CD8-positive, alpha-beta memory T cell (primary cell): ENCODE results near the gene KCNIP3. TPM values are rescaled to one million over a fixed set of nuclear protein-coding genes. Genes with fewer than 3 reads are reported as not detected.

Experiments used
- CTCF ChIA-PET: fragments of 350-600 bp; sonication (Branson Sonifier 250); formaldehyde crosslinking; loops from one replicate; lab custom pipeline; 2021; ENCODE audit warnings: antibody characterized with exemption; lab: Charles Lee
- POLR2A ChIA-PET: fragments of 350-600 bp; sonication (Branson Sonifier 250); formaldehyde crosslinking; loops from one replicate; lab custom pipeline; 2021; ENCODE audit warnings: antibody characterized with exemption; lab: Charles Lee
- DNase-seq, 5 donors: peaks; one replicate each; pipeline versions ENCODE4 v3.0.0 to v3.0.0-alpha.2; 2020 to 2022; ENCODE audit warnings: mixed read lengths in 1 of 5
- H3K27ac ChIP-seq: one replicate; pipeline ENCODE4 v1.7.0; 2013; ENCODE audit warnings: low read depth, mild to moderate bottlenecking, low read length, moderate library complexity
- H3K27me3 ChIP-seq: 2 replicates; pipeline ENCODE4 v1.7.0; 2013; ENCODE audit warnings: low read length, mild to moderate bottlenecking; ENCODE audit not compliant: insufficient read depth, poor library complexity, severe bottlenecking
- H3K36me3 ChIP-seq: 2 replicates; pipeline ENCODE4 v1.7.0; 2013; ENCODE audit warnings: mild to moderate bottlenecking, low read length, moderate library complexity; ENCODE audit not compliant: insufficient read depth
- H3K4me1 ChIP-seq: 2 replicates; pipeline ENCODE4 v1.7.0; 2013; ENCODE audit warnings: mild to moderate bottlenecking, low read length, moderate library complexity; ENCODE audit not compliant: insufficient read depth
- H3K4me3 ChIP-seq: 2 replicates; pipeline ENCODE4 v1.7.0; 2013; ENCODE audit warnings: mild to moderate bottlenecking, low read length
- H3K9me3 ChIP-seq: 2 replicates; pipeline ENCODE4 v1.7.0; 2013; ENCODE audit warnings: mild to moderate bottlenecking, low read length
- H3K27ac Mint-ChIP-seq, 8 donors: one replicate each; pipeline ENCODE4 v1.8.0; 2020 to 2021; ENCODE audit warnings: mixed read lengths in 8 of 8, mild to moderate bottlenecking in 6 of 8, inconsistent platforms in 3 of 8, moderate library complexity in 3 of 8
- H3K27me3 Mint-ChIP-seq, 2 donors: one replicate each; pipeline ENCODE4 v1.8.0; 2020 to 2021; ENCODE audit warnings: mixed read lengths in 2 of 2, mild to moderate bottlenecking in 1 of 2, moderate library complexity in 1 of 2
- H3K36me3 Mint-ChIP-seq, 3 donors: one replicate each; pipeline ENCODE4 v1.8.0; 2020 to 2021; ENCODE audit warnings: mixed read lengths in 3 of 3, inconsistent platforms in 1 of 3, mild to moderate bottlenecking in 1 of 3
- H3K4me1 Mint-ChIP-seq, 3 donors: one replicate each; pipeline ENCODE4 v1.8.0; 2020 to 2021; ENCODE audit warnings: mixed read lengths in 3 of 3, inconsistent platforms in 1 of 3, mild to moderate bottlenecking in 1 of 3
- H3K4me3 Mint-ChIP-seq, 7 donors: one replicate each; pipeline ENCODE4 v1.8.0; 2020 to 2021; ENCODE audit warnings: mixed read lengths in 7 of 7, mild to moderate bottlenecking in 6 of 7, moderate library complexity in 4 of 7, inconsistent platforms in 2 of 7
- H3K9me3 Mint-ChIP-seq, 5 donors: one replicate each; pipeline ENCODE4 v1.8.0; 2020 to 2022; ENCODE audit warnings: mixed read lengths in 5 of 5, mild to moderate bottlenecking in 3 of 5, moderate library complexity in 2 of 5, inconsistent platforms in 1 of 5
- polyA plus RNA-seq: library from polyadenylated mRNA; unstranded; fragments of 300-500 nt; fragmentation: Illumina TruSeq; gene quantifications from one replicate; pipeline ENCODE4 v1.2.3, GENCODE V29; 2021
- total RNA-seq, 2 experiments: library from RNA; stranded (reverse); gene quantifications; one replicate each; pipeline ENCODE4 v1.2.3, GENCODE V29; 2021

KCNIP3 gene
- total and polyA plus RNA-seq, 3 experiments from 2014 or later = not detected

- Mint-ChIP-seq H3K4me1 (no peaks in the 10 kb centered on the region), H3K27ac (no peak overlapping the region), H3K36me3 (no peaks in the 10 kb centered on the region), H3K4me3 (no peak overlapping the region), H3K27me3 (peaks cover 0 to 8% of the 10 kb centered on the region in 2 donors), H3K9me3 (no peaks in the 10 kb centered on the region)
- Histone ChIP-seq H3K36me3 (no peaks in the 10 kb centered on the region), H3K4me3 (no peak overlapping the region), H3K27ac (no peak overlapping the region), H3K9me3 (no peaks in the 10 kb centered on the region), H3K4me1 (no peaks in the 10 kb centered on the region), H3K27me3 (no peaks in the 10 kb centered on the region)
- no peak for DNase-seq
- ChIA-PET CTCF (no interaction called here), POLR2A (no interaction called here)
These were observed 32.3 kb downstream of the KCNIP3 start for GRCh38 chr2:95329401-95329800.

- Mint-ChIP-seq H3K27me3 (peaks cover 0 to 8% of the 10 kb centered on the region in 2 donors), H3K9me3 (no peaks in the 10 kb centered on the region), H3K27ac (no peak overlapping the region), H3K4me1 (no peaks in the 10 kb centered on the region), H3K36me3 (no peaks in the 10 kb centered on the region), H3K4me3 (no peak overlapping the region)
- H3K9me3 ChIP-seq = no peaks in the 10 kb centered on the region
- H3K4me1 ChIP-seq = no peaks in the 10 kb centered on the region
- POLR2A ChIA-PET = interaction anchor here (0.5 kb wide), 1 partner anchor 43 kb away, joined by 5 read pairs; no protein-coding TSS in a partner anchor
- H3K27ac ChIP-seq = no peak overlapping the region
- CTCF ChIA-PET = no interaction called here
- no peak for DNase-seq
- H3K27me3 ChIP-seq = no peaks in the 10 kb centered on the region
- H3K36me3 ChIP-seq = no peaks in the 10 kb centered on the region
- no peak overlapping the region for H3K4me3 ChIP-seq
These were observed 33.0 kb downstream of the KCNIP3 start for GRCh38 chr2:95329891-95330793.

DNA sequence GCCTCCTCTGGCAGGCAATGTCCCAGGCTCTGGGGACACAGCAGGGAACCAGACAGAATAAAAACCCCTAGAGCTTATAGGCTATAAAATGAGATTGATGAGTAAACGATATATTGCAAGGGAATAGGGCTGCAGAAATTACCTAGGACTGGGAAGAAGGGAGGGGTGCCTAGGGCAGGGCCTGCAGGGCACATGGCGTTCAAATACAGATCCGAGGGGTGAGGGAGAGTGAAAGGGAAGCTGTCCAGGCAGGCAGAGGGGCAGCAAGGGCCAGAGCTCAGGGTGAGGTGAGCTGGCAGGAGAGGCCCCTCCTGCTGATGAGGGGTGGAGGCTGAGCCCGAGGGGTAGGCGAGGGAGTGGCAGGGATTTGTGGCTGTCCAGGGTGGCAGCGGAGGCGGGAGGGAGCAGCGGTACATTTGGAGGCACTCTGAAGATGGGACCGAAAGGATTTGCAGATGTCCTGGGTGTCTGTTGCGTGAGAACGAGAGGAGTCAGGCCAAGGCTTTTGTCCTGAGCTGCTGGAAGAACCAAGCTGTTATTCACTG is 33.7 kb downstream of the KCNIP3 start:
- Histone ChIP-seq H3K9me3 (no peaks in the 10 kb centered on the region), H3K27ac (no peak overlapping the region), H3K4me1 (no peaks in the 10 kb centered on the region), H3K36me3 (no peaks in the 10 kb centered on the region), H3K4me3 (no peak overlapping the region), H3K27me3 (no peaks in the 10 kb centered on the region)
- POLR2A ChIA-PET = interaction anchor here (0.5 kb wide), 1 partner anchor 44 kb away, joined by 5 read pairs; no protein-coding TSS in a partner anchor
- CTCF ChIA-PET = no interaction called here
- no peaks in the 10 kb centered on the region for H3K9me3 Mint-ChIP-seq
- DNase-seq = no peak
- no peaks in the 10 kb centered on the region for H3K4me1 Mint-ChIP-seq
- H3K36me3 Mint-ChIP-seq = no peaks in the 10 kb centered on the region
- no peak overlapping the region for H3K4me3 Mint-ChIP-seq
- H3K27me3 Mint-ChIP-seq = peaks cover 0 to 8% of the 10 kb centered on the region in 2 donors
- H3K27ac Mint-ChIP-seq = no peak overlapping the region

DNA sequence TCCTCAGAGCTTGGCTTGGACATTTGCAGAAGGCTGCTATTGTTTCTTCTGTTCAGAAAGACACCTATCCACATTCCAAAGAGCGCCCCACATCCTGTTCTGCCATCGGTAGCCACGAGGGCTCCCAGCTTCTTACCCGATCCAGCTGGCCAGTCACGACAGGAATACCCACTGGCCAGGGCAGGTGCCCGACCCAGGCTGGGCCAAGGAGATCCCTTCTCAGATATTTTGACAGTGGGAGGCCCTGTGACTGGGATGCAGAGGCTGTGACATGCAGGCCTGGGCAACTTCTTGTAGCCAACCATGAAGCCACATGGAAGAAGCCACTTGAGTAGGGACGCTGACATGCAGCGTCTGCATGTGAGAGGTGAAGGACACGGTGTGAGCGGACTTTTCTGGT is 34.5 kb downstream of the KCNIP3 start:
- peak in 1 of 5 donors; percentile 21 for DNase-seq
- Histone ChIP-seq H3K9me3 (no peaks in the 10 kb centered on the region), H3K27me3 (no peaks in the 10 kb centered on the region), H3K4me3 (no peak overlapping the region), H3K27ac (no peak overlapping the region), H3K36me3 (no peaks in the 10 kb centered on the region), H3K4me1 (no peaks in the 10 kb centered on the region)
- Mint-ChIP-seq H3K4me1 (no peaks in the 10 kb centered on the region), H3K9me3 (no peaks in the 10 kb centered on the region), H3K27ac (no peak overlapping the region), H3K27me3 (peaks cover 1 to 8% of the 10 kb centered on the region in 2 donors), H3K36me3 (no peaks in the 10 kb centered on the region), H3K4me3 (no peak overlapping the region)
- CTCF ChIA-PET = no interaction called here
- POLR2A ChIA-PET = no interaction called here

DNA sequence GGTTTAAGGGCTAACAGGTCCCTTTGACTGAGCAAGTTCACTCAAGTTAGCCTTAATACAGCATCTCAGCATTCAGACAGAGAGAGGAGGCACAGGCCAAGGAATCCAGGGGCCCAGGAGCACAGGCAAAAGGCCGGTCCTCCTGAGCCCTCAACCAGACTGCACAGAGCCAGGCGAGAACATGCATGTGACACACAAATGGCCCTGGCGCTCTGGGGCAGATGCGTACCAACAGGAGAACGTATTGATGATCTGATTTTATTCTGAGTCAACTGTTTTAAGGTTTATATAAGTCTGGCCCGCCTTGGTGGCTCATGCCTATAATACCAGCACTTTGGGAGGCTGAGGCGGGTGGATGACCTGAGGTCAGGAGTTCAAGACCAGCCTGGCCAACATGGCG is 34.9 kb downstream of the KCNIP3 start:
- no peaks in the 10 kb centered on the region for H3K9me3 Mint-ChIP-seq
- no peaks in the 10 kb centered on the region for H3K9me3 ChIP-seq
- H3K27ac Mint-ChIP-seq = no peak overlapping the region
- H3K4me3 Mint-ChIP-seq = no peak overlapping the region
- H3K27me3 Mint-ChIP-seq = peaks cover 5 to 8% of the 10 kb centered on the region in 2 donors
- no peak overlapping the region for H3K4me3 ChIP-seq
- H3K4me1 Mint-ChIP-seq = no peaks in the 10 kb centered on the region
- H3K27me3 ChIP-seq = no peaks in the 10 kb centered on the region
- ChIA-PET CTCF (no interaction called here), POLR2A (no interaction called here)
- no peaks in the 10 kb centered on the region for H3K36me3 Mint-ChIP-seq
- no peak overlapping the region for H3K27ac ChIP-seq
- no peak for DNase-seq
- H3K4me1 ChIP-seq = no peaks in the 10 kb centered on the region
- no peaks in the 10 kb centered on the region for H3K36me3 ChIP-seq

DNA sequence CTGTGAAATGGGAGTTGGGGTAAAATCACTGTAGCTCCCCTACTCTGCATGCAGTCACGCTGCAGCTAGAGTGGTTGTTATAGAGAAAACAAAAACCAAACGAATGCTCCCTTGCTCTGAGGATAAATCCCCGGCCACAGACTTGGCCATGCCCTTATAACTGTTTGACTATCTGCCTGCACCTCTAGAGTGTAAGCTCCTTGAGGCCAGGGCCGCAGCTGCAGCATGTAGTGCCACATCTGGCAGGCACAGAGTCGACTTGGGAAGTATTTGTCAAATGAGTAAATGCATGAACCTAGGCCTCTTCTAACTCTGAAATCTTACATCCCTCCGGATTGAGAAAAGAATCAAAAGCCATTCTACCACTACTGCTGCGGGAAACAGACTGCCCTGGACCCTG is 35.9 kb downstream of the KCNIP3 start:
- Histone ChIP-seq H3K9me3 (no peaks in the 10 kb centered on the region), H3K27me3 (no peaks in the 10 kb centered on the region), H3K27ac (no peak overlapping the region), H3K4me3 (no peak overlapping the region), H3K4me1 (no peaks in the 10 kb centered on the region), H3K36me3 (no peaks in the 10 kb centered on the region)
- peaks cover 5 to 8% of the 10 kb centered on the region in 2 donors for H3K27me3 Mint-ChIP-seq
- H3K27ac Mint-ChIP-seq = no peak overlapping the region
- no peaks in the 10 kb centered on the region for H3K4me1 Mint-ChIP-seq
- ChIA-PET POLR2A (no interaction called here), CTCF (no interaction called here)
- DNase-seq = no peak
- H3K9me3 Mint-ChIP-seq = no peaks in the 10 kb centered on the region
- no peak overlapping the region for H3K4me3 Mint-ChIP-seq
- H3K36me3 Mint-ChIP-seq = no peaks in the 10 kb centered on the region

GRCh38 chr2:95333888-95334338 is 36.8 kb downstream of the KCNIP3 start:
- no peaks in the 10 kb centered on the region for H3K36me3 ChIP-seq
- Mint-ChIP-seq H3K4me3 (no peak overlapping the region), H3K4me1 (no peaks in the 10 kb centered on the region), H3K27ac (no peak overlapping the region), H3K36me3 (no peaks in the 10 kb centered on the region), H3K27me3 (peaks cover 5 to 6% of the 10 kb centered on the region in 2 donors), H3K9me3 (no peaks in the 10 kb centered on the region)
- H3K27ac ChIP-seq = no peak overlapping the region
- CTCF ChIA-PET = interaction anchor here (1.3 kb wide), 1 partner anchor 11 kb away, joined by 3 read pairs; no protein-coding TSS in a partner anchor
- POLR2A ChIA-PET = no interaction called here
- no peak overlapping the region for H3K4me3 ChIP-seq
- H3K9me3 ChIP-seq = no peaks in the 10 kb centered on the region
- no peaks in the 10 kb centered on the region for H3K27me3 ChIP-seq
- peak in 1 of 5 donors; percentile 24 for DNase-seq
- H3K4me1 ChIP-seq = no peaks in the 10 kb centered on the region
